HepG2 (cell line): ENCODE results near the gene THEM5. TPM values are rescaled to one million over a fixed set of nuclear protein-coding genes. Genes with fewer than 3 reads are reported as not detected.

ENCODE experiments used
- ATAC-seq: fragments of 200-7000 bp; cut with Tn5 transposase; 3 replicates; pipeline ENCODE4 v1.9.1; 2020; ENCODE audit warnings: mild to moderate bottlenecking, moderate library complexity
- BruUV-seq: library from RNA; stranded (reverse); fragments of 400-500 nt; replicated peaks from 2 replicates; lab custom pipeline; 2021; lab: Mats Ljungman, UMichigan
- CTCF ChIA-PET: fragments of 300-600 bp; formaldehyde crosslinking; extraction: SDS; loops from one replicate; lab custom pipeline; 2021; ENCODE audit warnings: low total read pairs, inconsistent platforms, low intra/inter-chr PET ratio; lab: Yijun Ruan, JAX
- POLR2A ChIA-PET: fragments of 350-600 bp; sonication (Branson Sonifier 250); formaldehyde crosslinking; loops from one replicate; lab custom pipeline; 2020; ENCODE audit warnings: antibody characterized with exemption, inconsistent platforms; lab: Yijun Ruan, JAX
- DNase-seq: peaks from one replicate; pipeline ENCODE4 v3.0.0-alpha.2; 2015; ENCODE audit warnings: low spot score
- FAIRE-seq: peaks from 3 replicates; lab custom pipeline; 2011; peaks lifted over from hg19 to GRCh38; lab: Jason Lieb, UNC
- H2AFZ ChIP-seq: one replicate; pipeline ENCODE4 v1.6.1; 2011; ENCODE audit warnings: low read length, inconsistent platforms
- H3K27ac ChIP-seq: fragments of 300-600 bp; 3 replicates; pipeline ENCODE4 v1.8.0; 2011; ENCODE audit warnings: mixed run types, mild to moderate bottlenecking, mixed read lengths, low read length, inconsistent platforms; ENCODE audit not compliant: insufficient read depth; ENCODE audit errors: extremely low read length
- H3K27me3 ChIP-seq, 2 experiments: fragments of 200-600 bp in 1 of 2; 2 replicates in 1 of 2; 3 replicates in 1 of 2; pipeline versions ENCODE4 v1.6.0 to v1.8.0; 2011; ENCODE audit warnings: low read length in 2 of 2, mild to moderate bottlenecking in 2 of 2, moderate library complexity in 2 of 2, inconsistent platforms in 1 of 2; ENCODE audit not compliant: insufficient read depth in 2 of 2, control insufficient read depth in 1 of 2
- H3K36me3 ChIP-seq, 2 experiments: fragments of 200-600 bp in 1 of 2; replicated peaks in 1 of 2; 2 replicates in 1 of 2; 3 replicates in 1 of 2; pipeline versions ENCODE4 v1.5.1 to v1.8.0; 2011; ENCODE audit warnings: low read length in 2 of 2, inconsistent platforms in 1 of 2; ENCODE audit not compliant: insufficient read depth in 2 of 2, control insufficient read depth in 1 of 2
- H3K4me1 ChIP-seq: 2 replicates; pipeline ENCODE4 v1.5.1; 2012; ENCODE audit warnings: low read length, inconsistent platforms; ENCODE audit not compliant: insufficient read depth
- H3K4me2 ChIP-seq: 2 replicates; pipeline ENCODE4 v1.6.0; 2011; ENCODE audit warnings: low read depth, low read length, inconsistent platforms
- H3K4me3 ChIP-seq, 3 experiments: fragments of 200-600 bp in 1 of 3; sonication (generic), shearing (Covaris generic) in 1 of 3; replicated peaks in 1 of 3; 2 replicates each; pipeline ENCODE4 v1.5.1; 2011 to 2016; ENCODE audit warnings: low read length in 3 of 3, inconsistent platforms in 2 of 3, low read depth in 2 of 3, mild to moderate bottlenecking in 2 of 3, control low read depth in 1 of 3, mixed read lengths in 1 of 3; ENCODE audit not compliant: insufficient read depth in 1 of 3
- H3K79me2 ChIP-seq: one replicate; pipeline ENCODE4 v1.6.1; 2011; ENCODE audit warnings: low read length, inconsistent platforms; ENCODE audit not compliant: insufficient read depth
- H3K9ac ChIP-seq: 2 replicates; pipeline ENCODE4 v1.6.0; 2011; ENCODE audit warnings: mild to moderate bottlenecking, low read depth, low read length, inconsistent platforms; ENCODE audit not compliant: insufficient read depth
- H3K9me3 ChIP-seq: 2 replicates; pipeline ENCODE4 v1.5.1; 2012; ENCODE audit warnings: mild to moderate bottlenecking, low read length
- H4K20me1 ChIP-seq: 2 replicates; pipeline ENCODE4 v1.6.0; 2011; ENCODE audit warnings: inconsistent platforms, mild to moderate bottlenecking, low read length, moderate library complexity; ENCODE audit not compliant: insufficient read depth
- BRD4 ChIP-seq: sonication (generic); formaldehyde crosslinking; IDR thresholded peaks from 2 replicates; pipeline ENCODE4 v1.4.0; 2020; ENCODE audit warnings: missing genetic modification reagents
- CCAR2 ChIP-seq: fragments of 200-400 bp; formaldehyde crosslinking; optimal IDR thresholded peaks from 2 replicates; pipeline ENCODE3; 2018; ENCODE audit warnings: low read depth, mild to moderate bottlenecking, low read length, moderate library complexity
- DNMT3B ChIP-seq: conservative IDR thresholded peaks from 2 replicates; pipeline ENCODE4 v1.6.1; 2016; ENCODE audit warnings: missing biosample characterization, control low read depth
- FOXO4 ChIP-seq: sonication (generic); formaldehyde crosslinking; conservative IDR thresholded peaks from 2 replicates; pipeline ENCODE4 v1.8.1; 2023; ENCODE audit warnings: missing genetic modification reagents
- MAFF ChIP-seq: IDR thresholded peaks from 2 replicates; pipeline ENCODE4 v1.6.1; 2011; ENCODE audit warnings: low read depth, low read length, improper control_type of control experiment
- MLXIP ChIP-seq: sonication (generic); formaldehyde crosslinking; IDR thresholded peaks from 2 replicates; pipeline ENCODE4 v1.9.0; 2021; ENCODE audit warnings: missing genetic modification reagents, borderline replicate concordance
- NCOA2 ChIP-seq: sonication (generic); formaldehyde crosslinking; IDR thresholded peaks from 2 replicates; pipeline ENCODE4 v1.8.0; 2022; ENCODE audit warnings: inconsistent platforms
- NR0B2 ChIP-seq: sonication (generic); formaldehyde crosslinking; IDR thresholded peaks from 2 replicates; pipeline ENCODE4 v1.4.0; 2020; ENCODE audit warnings: mild to moderate bottlenecking, missing genetic modification reagents
- PPARG ChIP-seq: conservative IDR thresholded peaks from 2 replicates; pipeline ENCODE4 v1.6.1; 2016; ENCODE audit warnings: missing biosample characterization, missing genetic modification reagents
- TFDP1 ChIP-seq: IDR thresholded peaks from 2 replicates; pipeline ENCODE4 v1.6.1; 2016; ENCODE audit warnings: missing compliant biosample characterization, missing genetic modification reagents, borderline replicate concordance
- XRCC5 ChIP-seq: fragments of 200-400 bp; formaldehyde crosslinking; optimal IDR thresholded peaks from 2 replicates; pipeline ENCODE3; 2017; ENCODE audit warnings: mild to moderate bottlenecking, low read length
- ZEB1 ChIP-seq: IDR thresholded peaks from 2 replicates; pipeline ENCODE4 v1.6.1; 2012; ENCODE audit warnings: mild to moderate bottlenecking, low read depth, inconsistent platforms; ENCODE audit not compliant: insufficient replicate concordance
- ZFP91 ChIP-seq: sonication (generic); formaldehyde crosslinking; IDR thresholded peaks from 2 replicates; pipeline ENCODE4 v1.9.0; 2022; ENCODE audit warnings: missing genetic modification reagents, mild to moderate bottlenecking, borderline replicate concordance
- ZNF468 ChIP-seq: sonication (generic); formaldehyde crosslinking; IDR thresholded peaks from 2 replicates; pipeline ENCODE4 v1.8.0; 2022; ENCODE audit warnings: mild to moderate bottlenecking, moderate library complexity, missing genetic modification reagents
- ZNF496 ChIP-seq: sonication (generic); formaldehyde crosslinking; IDR thresholded peaks from 2 replicates; pipeline ENCODE4 v1.8.1; 2023; ENCODE audit warnings: mild to moderate bottlenecking, moderate library complexity, missing genetic modification reagents; ENCODE audit not compliant: insufficient replicate concordance
- ZNF547 ChIP-seq: sonication (generic); formaldehyde crosslinking; IDR thresholded peaks from 2 replicates; pipeline ENCODE4 v1.5.1; 2020; ENCODE audit warnings: mild to moderate bottlenecking, missing genetic modification reagents
- ZNF790 ChIP-seq: sonication (generic); formaldehyde crosslinking; IDR thresholded peaks from 2 replicates; pipeline ENCODE4 v1.8.0; 2022; ENCODE audit warnings: missing genetic modification reagents, mild to moderate bottlenecking, borderline replicate concordance
- WGBS: methylation state at CpG from one replicate; pipeline ENCODE4 v1.1.6; 2017; ENCODE audit warnings: low lambda C conversion rate; 5-methylcytosine and 5-hydroxymethylcytosine counted together
- in situ Hi-C: cut with HindIII; loops from 2 replicates; pipeline ENCODE4 v1.10.0; 2017; ENCODE audit warnings: low pct_unique_long_range_greater_than_20kb; ENCODE audit not compliant: extremely low pct_ligation_motif_present
- intact Hi-C: fragments of 100-400 bp; cut with micrococcal nuclease; formaldehyde crosslinking; loops from one replicate; pipeline ENCODE4 v1.10.0; 2022; ENCODE audit not compliant: unreplicated experiment
- polyA plus RNA-seq, 8 experiments: library from polyadenylated mRNA; depleted of rRNA in 3 of 8; stranded (reverse) in 7 of 8; unstranded in 1 of 8; fragments of >200 nt; fragmentation: Illumina TruSeq in 4 of 8; extraction: Trizol in 4 of 8; gene quantifications; 2 replicates each; pipeline versions ENCODE4 v1.2.1 to v1.2.3, GENCODE V29; 2011 to 2016; ENCODE audit warnings: low read depth in 4 of 8, missing spikeins in 1 of 8, mixed read lengths in 1 of 8; ENCODE audit not compliant: insufficient read depth in 1 of 8
- total RNA-seq, 5 experiments: library from RNA; depleted of rRNA; stranded (reverse); fragments of >200 nt; fragmentation: Illumina TruSeq; extraction: Trizol; gene quantifications; 2 replicates each; pipeline ENCODE4 v1.2.3, GENCODE V29; 2016; ENCODE audit warnings: low read depth in 1 of 5

THEM5 gene
- total and polyA plus RNA-seq, 2 of the 13 experiments (the other 11 are each of a cell fraction or from before 2014, with no cell fraction given): not detected

GRCh38 chr1:151892190-151892589 lies 38.7 kb upstream of the THEM5 start (continued):
- TF ChIP-seq MLXIP (no peak), TFDP1 (no peak), CCAR2 (no peak), MAFF (no peak), ZEB1 (no peak), ZNF547 (CRISPR knock-in tag) (no peak), NR0B2 (CRISPR knock-in tag) (no peak)

GRCh38 chr1:151891512-151891911 lies 38.0 kb upstream of the THEM5 start:
- FAIRE-seq (no peak), ATAC-seq (no peak), DNase-seq (no peak)
- no peak overlapping the region for H3K27ac ChIP-seq
- in situ Hi-C loops: no loop called here
- no peak overlapping the region for H2AFZ ChIP-seq
- peaks cover 7 to 15% of the 10 kb centered on the region in 2 experiments; a peak in 3 of 5 replicates for H3K36me3 ChIP-seq
- H3K9ac ChIP-seq: no peak overlapping the region
- no peaks in the 10 kb centered on the region for H3K79me2 ChIP-seq
- H3K27me3 ChIP-seq: no peaks in the 10 kb centered on the region
- no peaks in the 10 kb centered on the region for H4K20me1 ChIP-seq
- no peak overlapping the region for H3K4me3 ChIP-seq
- BruUV-seq: no TSS peak
- 80% methylated on average over 3 of the region's 3 CpGs for WGBS
- H3K9me3 ChIP-seq: peaks cover 6% of the 10 kb centered on the region; the same call in 1 of the 2 replicates
- no peaks in the 10 kb centered on the region for H3K4me1 ChIP-seq
- no peak overlapping the region for H3K4me2 ChIP-seq
- CTCF ChIA-PET: no interaction called here
- intact Hi-C loops: no loop called here
- POLR2A ChIA-PET: no interaction called here
- TF ChIP-seq ZFP91 (CRISPR knock-in tag): no peak
- TF ChIP-seq ZNF790: no peak
- no peak for TF ChIP-seq BRD4 (CRISPR knock-in tag)
- no peak for TF ChIP-seq PPARG (CRISPR knock-in tag)
- TF ChIP-seq ZNF496 (CRISPR knock-in tag): no peak
- TF ChIP-seq XRCC5: no peak
- TF ChIP-seq FOXO4 (CRISPR knock-in tag): no peak
- no peak for TF ChIP-seq NCOA2 (CRISPR knock-in tag)
- no peak for TF ChIP-seq ZNF468 (CRISPR knock-in tag)
- no peak for TF ChIP-seq DNMT3B (CRISPR knock-in tag)
